Superior temporal gyrus (tissue), 1 donor: ENCODE measurements around the gene PPP2R2D.
A peak's percentile ranks its signal among the peaks of the same experiment; 100 is the strongest.
"Not testable (repeated sequence)": the region's sequence is repeated elsewhere in the genome, so short reads cannot be mapped to it uniquely, and the experiment has no call there.

ENCODE experiments used
- DNase-seq: peaks from one replicate; pipeline ENCODE4 v3.0.0-alpha.2; 2016; ENCODE audit errors: extremely low spot score

The PPP2R2D gene

DNA sequence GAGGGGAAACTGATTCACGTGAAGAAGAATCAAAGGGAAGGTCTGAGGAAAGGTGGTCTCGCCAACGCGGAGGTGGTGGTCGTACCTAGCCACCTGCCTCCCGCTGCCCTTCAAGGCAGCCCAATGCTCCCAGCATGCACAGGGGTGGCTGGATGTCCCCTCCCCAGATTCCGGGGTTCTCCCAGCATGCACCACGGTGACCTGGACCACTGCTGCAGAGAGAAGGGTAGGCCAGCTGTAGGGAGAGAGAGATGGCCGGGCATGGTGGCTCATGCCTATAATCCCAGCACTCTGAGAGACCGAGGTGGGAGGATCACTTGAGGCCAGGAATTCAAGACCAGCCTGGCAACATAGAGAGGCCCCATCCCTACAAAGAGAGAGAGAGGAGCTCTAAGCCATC, 32.4 kb upstream of the PPP2R2D start:
- no peak for DNase-seq

DNA sequence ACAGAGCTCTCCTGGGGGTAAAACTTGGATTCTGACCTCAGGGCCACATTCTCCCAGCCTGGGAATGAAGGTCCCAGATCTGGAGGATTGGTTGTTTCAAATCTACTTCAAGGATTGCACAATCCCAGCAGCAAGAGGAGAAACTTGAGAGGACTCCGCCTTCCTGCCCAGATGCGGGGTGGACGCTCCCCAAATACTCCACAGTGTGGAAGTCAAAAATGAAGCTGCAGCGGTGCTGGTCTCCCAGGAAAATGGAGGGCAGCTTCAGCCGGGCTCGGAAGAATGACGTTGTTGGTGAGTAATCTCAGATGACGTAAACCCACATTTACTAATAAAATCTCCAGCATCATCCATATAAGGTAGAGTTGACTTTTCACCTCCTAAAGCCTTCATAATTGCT, 31.5 kb upstream of the PPP2R2D start:
- no peak for DNase-seq

DNA sequence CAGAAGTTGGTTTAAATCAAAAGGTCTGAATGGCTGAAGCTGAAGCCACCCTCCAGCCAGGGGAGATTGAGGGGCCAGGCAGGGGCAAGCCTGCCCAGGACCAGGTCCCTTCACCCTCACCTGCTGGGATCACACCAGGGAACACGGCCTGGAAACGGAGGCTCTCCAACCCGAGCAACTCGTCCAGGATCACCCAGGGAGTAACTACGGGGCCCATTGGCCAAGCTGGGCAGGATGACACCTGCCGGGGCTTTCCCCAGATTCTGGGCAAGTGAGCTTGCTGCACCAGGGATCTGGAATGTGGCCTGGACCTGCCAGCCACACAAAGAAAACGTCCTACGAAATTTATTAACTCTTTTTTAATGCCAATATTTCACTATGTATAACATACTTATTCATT, 30.4 kb upstream of the PPP2R2D start:
- no peak for DNase-seq

DNA sequence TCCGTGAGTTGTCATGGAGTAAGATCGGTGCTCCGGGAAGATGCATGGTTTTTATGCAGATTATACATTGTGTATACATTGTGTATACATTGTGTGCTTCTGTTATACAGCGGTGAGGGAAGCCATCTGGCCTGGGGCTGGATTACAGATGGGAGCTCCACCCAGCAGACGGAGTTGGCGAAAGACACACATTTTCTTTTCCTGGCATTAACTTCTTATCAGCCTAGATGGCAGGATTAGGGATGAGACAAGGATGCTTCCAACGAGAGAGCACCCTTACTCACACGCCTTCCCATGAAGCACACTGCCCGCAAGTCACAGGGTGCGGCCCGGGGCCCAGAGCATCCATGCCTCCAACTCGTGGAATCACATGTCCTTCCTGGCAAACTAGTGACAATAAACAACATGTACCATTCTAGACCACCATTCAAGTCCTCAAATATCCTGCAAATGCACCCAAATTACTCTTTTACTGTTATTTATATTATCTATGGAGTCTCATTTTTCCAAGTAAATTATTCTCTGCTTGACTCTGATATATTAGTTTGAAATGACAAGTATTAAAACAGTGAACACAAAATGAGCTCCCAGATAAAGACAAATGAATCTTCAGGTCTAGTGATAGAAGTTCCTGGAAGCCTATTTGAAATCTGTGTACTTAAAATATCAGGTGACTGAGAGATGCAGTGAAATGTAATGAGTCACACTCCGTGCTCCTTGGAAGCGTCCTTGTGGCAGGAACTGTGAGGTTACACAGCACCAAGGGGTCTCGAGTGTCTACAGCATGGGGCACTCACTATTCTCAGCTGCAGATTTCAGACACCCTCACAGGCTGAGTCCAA, 29.8 kb upstream of the PPP2R2D start:
- no peak for DNase-seq

DNA sequence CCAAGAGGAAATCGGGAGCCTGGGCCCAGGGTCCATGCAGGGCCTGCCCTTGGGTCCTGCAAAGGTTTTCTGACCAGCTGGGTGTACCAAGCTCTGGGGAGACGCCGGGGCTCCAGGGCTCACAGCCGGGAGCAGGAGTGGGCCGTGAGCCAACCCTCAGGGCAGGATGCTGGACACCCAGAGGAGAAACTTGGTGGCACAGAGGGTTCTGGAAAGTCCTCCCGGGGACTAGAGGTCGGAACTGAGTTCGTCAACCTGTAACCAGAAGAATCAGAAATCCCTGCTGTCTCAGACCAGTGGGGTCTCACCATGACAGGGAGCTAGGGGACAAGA, 29.2 kb upstream of the PPP2R2D start:
- no peak for DNase-seq

DNA sequence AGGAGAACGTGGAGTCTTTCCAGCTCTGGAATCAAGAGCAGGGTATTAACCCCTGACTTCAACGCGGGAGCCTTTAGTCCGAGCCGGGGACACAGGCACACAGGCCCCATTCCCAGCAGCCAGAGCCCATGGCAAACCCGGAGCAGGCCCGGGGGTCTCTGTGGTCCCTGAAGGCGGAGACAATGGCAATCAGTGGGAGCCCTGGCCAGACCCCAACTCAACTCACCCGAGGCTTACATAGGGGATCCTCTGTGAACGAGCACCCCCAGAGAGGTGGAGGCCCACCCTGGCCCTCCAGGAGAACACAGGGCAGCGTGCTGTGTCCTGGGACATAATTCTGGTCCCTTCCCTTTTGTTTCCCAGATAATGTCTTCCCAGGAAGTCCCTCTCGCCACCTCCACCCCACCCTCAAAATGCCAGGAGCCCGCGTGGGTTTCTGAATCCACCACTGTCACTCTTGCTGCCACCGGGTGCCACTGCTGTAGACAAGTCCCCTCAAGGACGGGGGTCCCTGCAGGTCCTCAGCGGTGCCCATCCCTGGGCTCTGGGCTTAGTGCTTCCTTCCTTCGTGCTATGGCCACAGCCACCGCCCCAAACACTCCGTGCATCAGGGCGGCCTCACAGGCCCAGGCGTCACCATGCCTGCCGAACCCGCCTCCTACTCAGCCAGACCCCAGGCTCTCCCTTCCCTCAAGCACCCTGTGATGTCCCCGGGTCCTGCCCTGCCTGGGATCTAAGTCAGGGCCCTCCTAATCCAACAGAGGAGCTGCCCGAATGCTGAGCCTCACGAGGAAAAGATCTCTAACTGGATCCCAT, 28.6 kb upstream of the PPP2R2D start:
- no peak for DNase-seq

DNA sequence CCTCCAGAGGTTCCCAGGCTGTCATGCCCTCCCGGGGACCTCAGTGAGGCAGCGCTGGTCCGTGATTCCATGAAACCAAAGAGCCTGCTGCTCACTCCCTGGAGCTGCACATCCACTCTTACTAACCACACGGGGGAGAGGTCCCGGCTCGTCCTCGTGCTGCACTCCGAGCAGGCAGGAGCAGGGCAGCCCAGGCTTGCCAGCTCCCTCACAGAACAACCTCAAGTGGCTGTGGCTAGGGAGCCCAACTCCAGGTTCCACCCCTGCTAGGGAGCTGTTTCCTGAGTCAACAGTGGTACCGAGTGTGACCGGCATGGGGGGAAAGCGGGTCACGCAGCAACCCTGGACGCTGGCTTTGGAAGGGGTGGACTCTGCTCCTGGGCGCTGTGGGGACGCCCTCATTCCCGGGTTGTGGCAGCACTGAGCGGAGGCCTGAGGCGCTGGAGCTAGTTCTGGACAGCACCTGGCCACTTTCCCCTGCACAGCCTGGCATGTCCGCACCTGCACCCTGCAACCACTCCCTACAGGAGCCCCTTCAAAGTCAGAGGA, 27.9 kb upstream of the PPP2R2D start:
- no peak for DNase-seq

DNA sequence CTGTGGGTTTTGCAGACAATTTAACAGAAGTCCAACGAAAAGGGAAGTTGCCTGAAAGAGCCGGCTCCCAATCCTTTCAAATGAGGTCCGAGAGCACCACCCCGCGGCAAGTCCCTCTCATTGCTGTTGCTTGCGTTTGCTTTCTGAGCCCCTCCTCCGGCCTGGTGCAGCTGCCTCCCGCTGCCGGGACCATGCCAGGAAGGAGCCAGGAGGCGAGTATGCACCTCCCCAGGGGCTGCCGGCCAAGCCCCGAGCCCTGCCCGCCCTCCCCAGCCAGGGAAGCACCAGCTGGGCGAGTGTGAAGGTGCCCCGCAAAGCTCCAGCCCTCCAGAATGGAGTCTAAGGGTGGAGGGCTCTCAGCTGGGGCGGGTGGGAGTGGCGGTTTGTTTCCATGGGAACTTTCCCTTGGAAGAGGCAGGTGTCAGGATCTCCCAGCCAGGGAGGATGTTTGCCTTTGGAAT, 25.8 kb upstream of the PPP2R2D start:
- DNase-seq, result peak; percentile 88

DNA sequence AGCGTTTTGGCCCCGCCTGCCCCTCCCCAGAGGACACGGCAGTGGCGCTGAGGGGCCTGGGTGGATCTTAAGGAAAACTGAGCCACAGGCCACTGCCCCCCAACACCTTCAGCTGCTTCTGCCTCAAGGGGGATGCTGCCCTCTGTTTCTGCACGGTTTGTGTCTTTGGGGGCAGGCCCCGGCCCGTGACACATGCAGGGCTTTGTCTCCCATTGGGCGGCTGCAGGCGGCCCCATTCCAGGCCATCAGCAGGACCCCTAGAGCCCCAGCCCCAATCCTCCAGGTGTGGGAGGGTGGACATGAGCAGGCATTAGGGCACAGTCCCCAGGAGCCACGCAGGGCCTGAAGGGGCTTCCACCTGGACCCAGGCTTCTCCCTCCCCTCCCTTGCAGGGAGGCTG, 25.3 kb upstream of the PPP2R2D start:
- no peak for DNase-seq

DNA sequence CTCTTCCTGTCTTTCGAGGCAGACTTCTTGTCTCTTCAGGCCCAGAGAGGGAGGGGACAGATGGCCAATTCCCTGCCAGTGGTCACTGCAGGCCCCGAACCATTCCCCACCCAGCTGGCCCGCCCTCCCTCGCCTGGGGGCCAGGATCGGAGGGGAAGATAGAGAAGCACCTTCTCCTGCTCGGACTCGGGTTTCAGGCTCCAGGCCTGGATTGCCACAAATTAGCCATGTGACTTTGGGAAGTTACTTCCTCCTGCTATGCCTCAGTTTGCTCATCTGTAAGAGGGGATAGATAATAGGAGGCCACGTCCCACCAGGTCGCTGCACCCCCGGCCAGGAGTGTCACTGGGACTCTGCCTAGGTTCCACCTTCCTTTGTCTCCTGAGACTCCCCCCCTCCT, 24.8 kb upstream of the PPP2R2D start:
- DNase-seq, result no peak

DNA sequence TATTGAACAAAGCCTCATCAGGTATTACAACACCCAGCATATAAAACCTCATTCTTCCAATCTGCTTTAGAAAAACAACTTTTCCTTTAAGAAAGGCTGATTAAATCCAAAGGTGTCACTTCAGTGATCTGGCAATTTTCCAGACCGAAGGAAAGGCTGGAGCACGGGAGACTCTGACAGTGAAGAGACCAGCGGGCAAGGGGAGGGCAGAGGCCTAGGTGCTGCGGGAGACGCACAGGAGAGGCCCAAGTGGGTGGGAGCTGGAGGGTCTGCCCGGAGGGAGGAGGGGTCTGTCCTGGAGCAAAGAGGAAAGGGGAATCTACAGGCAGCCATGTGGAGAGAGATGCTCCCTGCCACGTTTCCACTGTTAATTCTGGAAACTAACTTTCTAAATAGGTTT, 24.3 kb upstream of the PPP2R2D start:
- no peak for DNase-seq

DNA sequence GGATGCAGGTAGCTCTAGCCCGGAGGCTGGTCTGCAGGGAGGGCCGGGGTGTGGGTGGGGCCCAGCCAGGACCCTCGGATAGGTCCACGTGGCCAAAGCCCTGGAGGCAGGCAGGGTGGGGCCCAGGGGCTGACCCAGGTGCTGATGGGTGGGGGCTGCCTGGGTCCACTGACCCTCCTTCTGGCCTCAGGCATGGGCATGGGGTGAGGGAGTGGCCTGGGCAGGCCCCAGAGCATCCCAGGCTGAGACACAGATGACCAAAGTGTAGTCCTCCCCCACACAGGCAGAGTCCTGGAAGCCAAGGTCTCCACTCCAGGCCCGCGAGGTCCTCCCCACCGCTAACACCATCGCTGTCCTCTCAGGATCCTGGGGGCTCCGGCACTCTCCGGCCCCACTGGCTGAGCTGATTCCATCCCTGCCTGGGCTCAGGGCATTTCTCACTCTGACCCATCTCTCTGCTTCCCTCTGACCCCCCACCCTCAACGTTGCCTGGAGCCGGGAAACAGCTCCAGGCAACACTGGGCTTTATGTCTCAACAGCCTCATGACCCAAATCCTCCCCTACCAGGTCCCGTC, 20.7 kb upstream of the PPP2R2D start:
- DNase-seq, result no peak

DNA sequence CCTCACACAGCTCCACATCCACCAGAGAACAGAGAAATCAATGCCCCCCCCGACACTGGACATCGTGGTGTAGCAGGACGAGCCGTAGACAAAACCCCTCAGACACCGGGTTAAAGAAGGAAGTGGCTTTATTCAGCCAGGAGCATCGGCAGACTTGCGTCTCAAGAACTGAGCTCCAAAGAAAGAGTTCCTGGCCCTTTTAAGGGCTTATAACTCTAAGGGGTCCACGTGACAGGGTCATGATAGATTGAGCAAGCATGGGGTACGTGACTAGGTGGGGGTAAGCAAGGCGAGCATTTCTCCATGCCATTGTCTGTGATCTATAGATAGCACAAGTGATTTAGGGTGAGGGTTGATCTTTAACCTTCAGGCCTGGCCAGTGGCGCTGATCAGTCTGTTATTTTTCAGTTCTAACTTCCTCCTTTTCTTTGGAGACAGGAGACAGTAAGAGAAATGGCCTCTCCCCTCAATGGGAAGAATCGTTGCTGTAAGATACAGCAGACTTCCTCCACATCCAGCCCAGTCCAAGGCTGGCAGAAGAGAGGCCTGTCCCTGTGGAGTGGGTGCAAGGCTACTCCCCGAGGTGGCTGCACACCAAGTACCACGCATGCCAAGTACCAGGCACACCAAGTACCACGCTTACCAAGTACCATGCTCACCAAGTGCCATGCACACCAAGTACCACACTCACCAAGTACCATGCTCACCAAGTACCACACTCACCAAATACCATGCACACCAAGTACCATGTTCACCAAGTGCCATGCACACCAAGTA, 19.5 kb upstream of the PPP2R2D start:
- no peak for DNase-seq

DNA sequence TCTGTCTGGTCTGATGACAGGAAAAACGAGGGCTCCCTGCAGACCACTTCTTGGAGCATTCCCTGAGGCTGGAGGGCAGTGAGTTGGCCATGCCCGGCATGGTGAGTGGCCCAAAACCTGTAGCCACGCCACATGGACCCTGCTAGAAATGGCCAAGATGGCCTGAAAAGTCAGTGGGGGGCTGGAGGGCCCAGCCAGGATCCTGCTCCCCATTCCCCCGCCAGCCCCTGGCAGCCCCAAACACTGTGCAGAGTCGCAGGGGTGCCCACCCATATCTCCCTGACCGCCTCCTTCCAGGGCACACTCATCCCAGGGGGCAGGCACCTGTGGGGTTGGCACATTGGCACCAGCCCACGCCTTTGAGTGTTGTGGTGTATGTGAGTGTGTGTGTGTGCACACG, 18.7 kb upstream of the PPP2R2D start:
- no peak for DNase-seq

DNA sequence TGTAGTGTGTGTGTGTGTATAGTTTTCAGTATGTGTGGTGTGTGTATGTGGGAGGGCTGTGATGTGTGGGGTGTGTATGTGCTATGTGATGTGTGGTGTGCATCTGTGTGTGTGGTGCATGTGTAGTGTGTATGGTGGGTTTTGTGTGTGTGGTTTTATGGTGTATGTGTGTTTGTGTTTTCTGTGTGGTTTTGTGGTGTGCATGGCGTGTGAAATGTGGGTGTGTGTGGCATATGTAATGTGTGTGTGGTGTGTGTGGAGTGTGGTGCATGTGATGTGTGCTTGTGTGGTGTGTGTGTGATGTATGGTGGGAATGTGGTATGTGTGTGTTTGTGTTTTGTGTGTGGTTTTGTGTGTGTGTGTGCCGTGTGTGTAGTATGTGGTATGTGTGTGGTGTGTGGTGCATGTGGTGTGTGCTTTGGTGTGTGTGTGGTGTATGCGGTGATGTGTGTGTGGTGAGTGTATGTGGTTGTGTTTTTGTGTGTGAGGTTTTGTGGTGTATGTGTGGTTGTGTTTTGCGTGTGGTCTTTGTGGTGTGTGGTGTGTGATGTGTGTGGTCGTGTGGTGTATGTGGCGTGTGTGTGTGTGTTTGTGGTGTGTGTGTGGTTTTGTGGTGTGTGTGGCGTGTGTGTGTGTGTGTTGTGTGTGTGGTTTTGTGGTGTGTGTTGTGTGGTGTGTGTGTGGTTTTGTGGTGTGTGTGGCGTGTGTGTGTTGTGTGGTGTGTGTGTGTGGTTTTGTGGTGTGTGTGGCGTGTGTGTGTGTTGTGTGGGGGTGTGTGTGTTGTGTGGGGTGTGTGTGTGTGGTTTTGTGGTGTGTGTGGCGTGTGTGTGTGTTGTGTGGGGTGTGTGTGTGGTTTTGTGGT, 18.0 kb upstream of the PPP2R2D start:
- no peak for DNase-seq

DNA sequence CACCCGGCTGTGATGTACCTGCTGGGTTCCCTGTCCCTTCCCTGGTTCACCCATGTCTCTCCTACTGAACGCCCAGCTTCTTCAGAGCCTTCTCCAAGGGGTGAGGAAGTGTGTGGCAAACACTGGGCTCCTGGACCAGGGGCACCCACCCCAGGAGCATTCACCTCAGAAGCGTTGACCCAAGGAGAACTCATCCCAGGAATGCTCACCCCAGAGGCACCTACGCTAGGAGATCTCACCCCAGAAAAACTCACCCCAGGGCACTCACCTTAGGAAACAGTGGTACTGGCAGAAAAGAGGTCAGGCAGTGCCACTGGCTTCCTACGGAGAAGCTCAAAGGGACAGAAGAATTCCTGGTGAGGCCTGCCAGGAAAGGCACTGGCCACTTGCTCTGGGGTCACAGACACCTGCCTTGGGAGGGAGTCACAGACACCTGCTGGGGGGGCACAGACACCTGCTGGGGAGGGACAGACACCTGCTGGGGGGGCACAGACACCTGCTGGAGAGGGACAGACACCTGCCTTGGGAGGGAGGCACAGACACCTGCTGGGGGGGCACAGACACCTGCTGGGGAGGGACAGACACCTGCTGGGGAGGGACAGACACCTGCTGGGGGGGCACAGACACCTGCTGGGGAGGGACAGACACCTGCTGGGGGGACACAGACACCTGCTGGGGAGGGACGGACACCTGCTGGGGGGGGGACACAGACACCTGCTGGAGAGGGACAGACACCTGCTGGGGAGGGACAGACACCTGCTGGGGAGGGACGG, 17.0 kb upstream of the PPP2R2D start:
- DNase-seq, result not testable (repeated sequence)

DNA sequence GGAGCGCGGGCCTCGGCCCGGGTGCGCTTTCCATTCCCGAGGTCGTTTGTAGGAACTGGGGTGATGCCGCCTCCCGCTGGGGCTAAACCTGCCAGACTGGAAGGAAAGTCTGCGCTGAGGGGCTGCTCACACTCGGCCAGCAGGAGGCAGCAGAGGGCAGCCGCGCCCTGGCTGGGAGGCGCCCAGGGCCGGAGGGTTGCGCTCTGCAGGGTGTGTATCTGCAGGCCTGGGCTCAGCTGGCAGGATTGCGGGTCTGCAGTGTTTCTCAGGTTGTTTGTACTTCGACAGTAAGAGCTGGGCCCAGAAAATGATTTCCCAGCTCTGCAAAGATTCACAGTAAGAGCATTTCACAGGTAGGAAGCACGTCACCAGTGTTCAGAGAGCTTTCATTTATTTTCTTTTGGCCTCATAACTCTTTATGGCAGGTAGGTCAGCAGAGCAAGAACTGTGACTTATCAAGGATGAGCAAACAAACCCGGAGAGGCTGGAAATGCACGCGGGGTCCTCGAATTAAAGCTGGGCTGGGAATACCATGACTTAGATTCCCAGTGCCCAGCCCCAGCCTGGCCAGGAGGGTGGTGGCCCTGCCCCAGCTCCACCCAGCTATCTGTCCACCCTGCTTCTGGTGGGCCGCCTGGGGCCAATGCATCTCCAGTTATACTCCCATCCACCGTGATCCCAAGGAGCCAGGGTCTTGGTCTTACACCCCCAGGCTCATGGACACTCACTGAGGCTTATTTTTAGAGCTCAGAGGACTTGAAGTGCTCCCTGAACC, 15.2 kb upstream of the PPP2R2D start:
- peak; percentile 80 for DNase-seq

DNA sequence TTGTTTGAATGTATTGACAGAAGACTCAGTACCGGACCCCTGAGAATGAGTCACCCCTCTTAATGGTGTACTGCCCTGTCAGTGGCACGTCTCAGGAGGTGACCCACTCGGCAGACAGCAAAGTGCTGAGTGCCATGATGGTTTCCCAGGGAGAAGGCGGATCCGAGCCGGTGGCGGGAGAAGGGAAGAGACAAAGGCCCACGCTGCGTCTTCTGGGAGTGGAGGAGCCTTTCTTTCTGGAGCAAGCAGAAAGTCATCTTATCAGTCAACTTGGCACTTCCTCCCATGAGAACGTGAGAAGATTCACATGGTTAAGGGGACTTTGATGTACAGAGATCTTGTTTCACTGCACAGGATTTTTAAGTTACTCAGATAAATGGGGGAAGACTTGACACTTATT, 14.6 kb upstream of the PPP2R2D start:
- DNase-seq, result no peak

DNA sequence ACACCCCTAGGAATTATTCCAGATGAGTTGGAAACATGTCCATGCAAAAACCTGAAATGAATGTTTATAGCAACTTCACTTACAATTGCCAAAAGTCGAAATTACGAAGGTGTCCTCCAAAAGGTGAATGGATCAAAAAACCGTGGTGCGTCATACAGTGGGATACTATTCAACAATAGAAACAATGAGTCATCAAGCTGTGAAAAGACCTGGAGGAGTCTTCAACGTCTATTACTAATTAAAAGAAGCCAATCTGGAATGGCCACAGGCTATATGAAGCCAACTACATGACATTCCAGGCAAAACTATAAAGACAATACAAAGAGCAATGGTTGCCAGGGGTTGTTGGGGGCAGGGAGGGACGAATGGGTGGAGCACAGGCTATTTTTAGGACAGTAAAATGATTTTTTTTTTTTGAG, 12.6 kb upstream of the PPP2R2D start:
- no peak for DNase-seq
